ENCODE results near the gene FAM180B.

Gene FAM180B

DNA sequence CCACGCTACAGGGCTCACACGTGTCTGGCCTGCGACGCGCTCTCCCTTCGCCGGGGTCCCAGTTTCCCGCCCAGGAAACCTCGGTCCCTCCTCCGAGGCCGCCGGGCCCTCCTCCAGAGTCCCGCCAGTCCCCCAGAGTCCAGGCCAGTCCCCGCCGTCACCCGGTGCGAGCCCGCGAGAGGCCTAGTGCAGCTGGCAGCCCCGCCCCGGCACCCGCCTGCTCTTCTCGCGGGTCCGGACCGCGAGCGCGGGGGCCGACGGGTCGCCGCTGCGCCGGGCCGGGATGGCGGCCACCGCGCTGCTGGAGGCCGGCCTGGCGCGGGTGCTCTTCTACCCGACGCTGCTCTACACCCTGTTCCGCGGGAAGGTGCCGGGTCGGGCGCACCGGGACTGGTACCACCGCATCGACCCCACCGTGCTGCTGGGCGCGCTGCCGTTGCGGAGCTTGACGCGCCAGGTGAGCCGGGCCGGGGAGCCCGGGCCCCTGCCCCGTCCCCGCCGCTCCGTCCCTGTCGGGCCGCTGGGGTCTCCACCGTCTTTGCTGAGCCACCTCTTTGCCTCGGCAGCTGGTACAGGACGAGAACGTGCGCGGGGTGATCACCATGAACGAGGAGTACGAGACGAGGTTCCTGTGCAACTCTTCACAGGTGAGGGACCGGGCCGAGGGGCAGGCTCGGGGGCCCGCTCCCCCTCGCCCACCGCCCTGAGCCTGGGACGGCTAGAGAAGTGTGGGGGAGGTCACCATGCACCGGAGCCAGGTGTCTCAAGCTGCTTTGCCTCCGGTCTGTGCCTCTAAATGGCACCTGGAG, 20.9 kb upstream of the FAM180B start, which contains the start of gene PTPMT1:
PTPMT1 (plus strand) TSS at position 260 of the 809 bp plus-strand sequence; CDS start at position 284, 24 bp downstream.
- DNase-seq = peak in 9 of 10 donors; percentile 45 to 94 (median 66)
- intact Hi-C loops (cut with DNase I) = no loop called here

DNA sequence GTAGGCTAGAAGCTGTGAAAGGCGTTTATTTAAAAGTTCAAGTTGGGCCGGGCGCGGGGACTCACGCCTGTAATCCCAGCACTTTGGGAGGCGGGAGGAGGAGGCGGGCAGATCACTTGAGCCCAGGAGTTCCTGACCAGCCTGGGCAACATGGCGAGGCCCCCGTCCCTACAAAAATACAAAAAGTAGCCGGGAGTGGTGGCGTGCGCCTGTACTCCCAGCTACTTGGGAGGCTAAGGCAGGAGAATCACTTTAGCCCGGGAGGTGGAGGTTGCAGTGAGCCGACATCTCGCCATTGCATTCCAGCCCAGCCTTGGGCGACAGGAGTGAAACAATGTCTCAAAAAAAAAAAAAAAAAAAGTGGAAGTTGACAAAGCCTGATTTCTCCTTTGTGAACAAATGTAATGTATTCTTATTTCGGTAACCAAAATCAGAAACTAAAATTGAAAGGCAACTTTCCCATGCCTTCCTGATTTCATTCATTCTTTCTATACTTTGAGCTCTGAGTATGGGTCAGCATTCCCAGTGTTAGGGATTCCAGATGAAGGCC, 20.3 kb upstream of the FAM180B start:
- intact Hi-C loops (cut with DNase I) = no loop called here
- DNase-seq = peak in 2 of 10 donors; percentile 39 to 70

DNA sequence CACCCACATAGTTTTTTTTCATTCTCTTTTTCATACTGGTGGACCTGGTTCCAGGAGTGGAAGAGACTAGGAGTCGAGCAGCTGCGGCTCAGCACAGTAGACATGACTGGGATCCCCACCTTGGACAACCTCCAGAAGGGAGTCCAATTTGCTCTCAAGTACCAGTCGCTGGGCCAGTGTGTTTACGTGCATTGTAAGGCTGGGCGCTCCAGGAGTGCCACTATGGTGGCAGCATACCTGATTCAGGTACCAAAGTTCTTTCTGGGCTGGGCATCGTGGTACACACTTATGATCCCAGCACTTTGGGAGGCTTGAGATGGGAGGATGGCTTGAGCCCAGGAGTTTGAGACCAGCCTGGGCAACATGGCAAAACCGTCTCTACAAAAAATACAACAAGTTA, 16.8 kb upstream of the FAM180B start:
- intact Hi-C loops (cut with DNase I) = loop anchor here (10.0 kb wide), 1 partner anchor 145 kb away; the partner anchor contains the start of gene PSMC3
- DNase-seq = peak in 2 of 10 donors; percentile 31 to 53

DNA sequence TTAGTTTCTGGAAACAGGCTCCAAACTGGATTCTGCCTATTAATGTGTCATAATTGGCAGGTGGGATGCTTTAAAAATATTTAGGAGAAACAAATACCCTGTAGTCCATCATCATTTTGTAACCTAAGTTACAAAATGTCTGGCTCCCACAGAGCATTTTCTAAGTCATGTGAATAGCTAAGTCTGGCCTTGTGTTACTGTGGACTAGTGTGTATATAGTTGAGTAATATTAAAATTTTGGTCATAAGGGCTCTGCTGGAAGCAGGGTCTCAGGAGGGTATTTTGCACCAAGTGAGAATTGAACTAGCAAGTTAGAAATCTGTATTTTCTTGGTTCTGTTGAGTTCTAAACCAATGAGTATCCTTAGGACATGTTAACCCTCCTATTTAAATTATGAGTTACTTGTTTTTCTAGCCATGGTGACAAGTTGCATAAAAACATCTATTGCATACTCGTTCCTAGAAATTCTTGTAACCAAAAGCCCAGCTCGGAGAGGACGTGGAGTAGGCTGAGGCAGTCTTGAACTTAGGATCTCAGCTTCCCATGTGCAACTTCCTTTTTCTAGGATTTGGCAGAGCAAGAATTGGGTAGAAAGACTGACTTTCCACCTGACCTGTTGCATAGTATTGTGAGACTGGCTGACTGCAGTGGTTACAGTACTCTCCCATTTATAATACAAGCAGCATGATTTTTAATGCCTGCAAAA, 15.7 kb upstream of the FAM180B start:
- intact Hi-C loops (cut with DNase I) = loop anchor here (10.0 kb wide), 1 partner anchor 146 kb away; the partner anchor contains the start of gene PSMC3

DNA sequence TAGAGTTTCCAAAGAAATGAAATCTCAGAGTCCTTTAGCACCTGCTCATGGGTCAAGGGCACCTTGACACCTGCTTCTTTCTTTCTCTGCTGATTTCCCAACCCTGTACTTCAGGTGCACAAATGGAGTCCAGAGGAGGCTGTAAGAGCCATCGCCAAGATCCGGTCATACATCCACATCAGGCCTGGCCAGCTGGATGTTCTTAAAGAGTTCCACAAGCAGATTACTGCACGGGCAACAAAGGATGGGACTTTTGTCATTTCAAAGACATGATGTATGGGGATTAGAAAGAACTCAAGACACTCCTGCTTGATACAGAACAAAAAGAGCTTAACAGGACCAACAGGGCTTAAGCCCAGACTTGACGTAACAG, 15.1 kb upstream of the FAM180B start:
- intact Hi-C loops (cut with DNase I) = loop anchor here (10.0 kb wide), 1 partner anchor 147 kb away; the partner anchor contains the start of gene PSMC3
- peak in 1 of 10 donors; percentile 32 for DNase-seq

More for the DNA sequence above, 15.7 kb upstream of the FAM180B start:
- DNase-seq = peak in 1 of 10 donors; percentile 3

DNA sequence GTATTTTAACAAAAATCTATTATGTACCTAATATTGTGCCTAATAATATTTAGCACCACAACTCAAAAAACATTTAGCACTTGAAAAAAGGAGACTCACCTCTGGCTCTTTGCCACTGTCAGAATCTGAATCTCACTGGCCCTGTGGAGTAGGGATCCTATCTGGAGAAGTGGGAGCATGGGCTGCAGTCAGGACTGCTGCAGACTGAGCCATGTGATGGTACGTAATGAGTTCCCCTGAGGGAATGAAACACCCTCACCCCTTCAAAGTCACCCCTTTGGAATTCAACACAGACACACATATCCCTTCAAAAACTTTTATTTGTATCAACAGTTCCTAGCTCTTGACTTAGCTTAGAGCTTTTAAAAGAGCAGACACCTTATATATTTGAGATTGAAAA, 14.6 kb upstream of the FAM180B start:
- peak in 1 of 10 donors; percentile 4 for DNase-seq
- intact Hi-C loops (cut with DNase I) = loop anchor here (10.0 kb wide), 1 partner anchor 147 kb away; the partner anchor contains the start of gene PSMC3

DNA sequence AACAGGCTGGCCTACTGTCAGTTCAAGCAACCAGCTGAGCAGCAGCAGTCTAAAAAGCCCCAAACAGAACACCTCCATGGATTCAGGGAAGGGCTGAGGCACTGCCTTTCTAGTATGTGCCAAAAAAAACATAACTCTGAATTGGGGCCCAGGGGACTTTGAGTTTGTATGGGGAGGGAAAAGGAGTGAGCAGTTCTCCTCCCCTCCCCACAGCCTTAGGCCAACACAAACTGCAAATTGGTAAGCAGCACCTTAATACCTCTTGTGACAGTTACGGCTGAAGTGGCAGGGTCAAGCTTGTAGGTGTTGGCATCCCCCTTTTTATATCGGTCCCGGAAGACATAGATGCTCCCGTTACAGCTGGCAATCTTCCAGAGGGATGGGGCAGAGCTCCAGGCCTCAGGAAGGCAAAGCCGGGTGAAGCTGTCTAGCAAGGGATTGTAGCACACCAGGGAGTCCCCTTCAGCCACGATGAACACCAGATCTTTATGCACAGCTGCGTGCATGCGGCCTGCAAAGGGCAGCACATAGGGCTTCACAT, 13.7 kb upstream of the FAM180B start:
- peak in 3 of 10 donors; percentile 17 to 33 (median 33) for DNase-seq
- intact Hi-C loops (cut with DNase I) = loop anchor here (10.0 kb wide), 1 partner anchor 148 kb away; the partner anchor contains the start of gene PSMC3

DNA sequence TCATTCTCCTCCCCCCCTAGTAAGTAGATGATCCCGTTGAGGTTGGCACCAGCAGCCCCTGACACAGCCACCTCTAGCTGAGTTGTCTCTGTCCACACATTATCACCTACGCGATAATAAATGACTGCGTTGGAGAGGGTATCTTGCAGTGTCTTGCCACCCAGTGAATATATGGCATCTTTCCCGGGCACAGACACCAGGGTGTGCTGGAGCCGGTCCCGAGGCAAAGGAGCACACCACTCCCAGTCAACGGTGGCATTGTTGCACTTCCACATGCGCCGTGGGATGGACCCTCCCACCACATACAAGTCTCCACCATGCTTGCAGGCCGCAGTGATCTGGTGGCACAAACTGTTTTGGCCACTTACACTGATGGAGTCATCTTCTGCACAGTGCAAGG, 13.2 kb upstream of the FAM180B start:
- intact Hi-C loops (cut with DNase I) = loop anchor here (10.0 kb wide), 1 partner anchor 149 kb away; the partner anchor contains the start of gene PSMC3
- DNase-seq = peak in 7 of 10 donors; percentile 41 to 93 (median 59)

DNA sequence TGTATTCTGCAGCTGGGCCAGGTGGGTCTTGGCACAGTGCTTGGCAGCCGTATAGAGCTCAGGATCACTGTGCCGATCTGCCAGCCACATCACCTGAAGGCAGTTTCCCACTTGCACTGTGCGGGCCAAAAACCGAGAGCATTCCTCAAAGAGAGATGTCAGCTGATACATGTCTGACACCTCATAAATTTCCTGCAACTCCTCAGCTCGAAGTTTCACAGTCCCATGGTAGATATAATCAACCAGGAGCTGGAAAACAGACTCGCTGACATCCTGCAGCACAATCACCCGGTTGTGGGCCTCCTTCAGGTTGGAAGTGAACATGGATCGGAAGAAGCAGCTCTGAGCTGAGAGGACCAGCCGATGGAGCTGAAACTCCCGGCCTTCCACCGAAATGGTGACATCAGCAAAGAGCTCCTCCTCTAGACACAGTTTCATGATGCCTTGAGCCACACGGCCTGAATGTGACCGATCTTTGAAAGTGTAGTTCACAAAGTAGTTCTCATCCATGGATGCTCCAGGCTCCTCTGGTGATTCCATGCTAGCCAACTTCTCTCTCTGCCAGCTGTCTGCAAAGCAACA, 8.9 kb upstream of the FAM180B start:
- intact Hi-C loops (cut with DNase I) = loop anchor here (1.0 to 10.0 kb wide), 3 partner anchors 24 to 153 kb away; partner anchors contain the start of genes CELF1, MTCH2 and PSMC3
- DNase-seq = peak in 2 of 10 donors; percentile 66 to 68

DNA sequence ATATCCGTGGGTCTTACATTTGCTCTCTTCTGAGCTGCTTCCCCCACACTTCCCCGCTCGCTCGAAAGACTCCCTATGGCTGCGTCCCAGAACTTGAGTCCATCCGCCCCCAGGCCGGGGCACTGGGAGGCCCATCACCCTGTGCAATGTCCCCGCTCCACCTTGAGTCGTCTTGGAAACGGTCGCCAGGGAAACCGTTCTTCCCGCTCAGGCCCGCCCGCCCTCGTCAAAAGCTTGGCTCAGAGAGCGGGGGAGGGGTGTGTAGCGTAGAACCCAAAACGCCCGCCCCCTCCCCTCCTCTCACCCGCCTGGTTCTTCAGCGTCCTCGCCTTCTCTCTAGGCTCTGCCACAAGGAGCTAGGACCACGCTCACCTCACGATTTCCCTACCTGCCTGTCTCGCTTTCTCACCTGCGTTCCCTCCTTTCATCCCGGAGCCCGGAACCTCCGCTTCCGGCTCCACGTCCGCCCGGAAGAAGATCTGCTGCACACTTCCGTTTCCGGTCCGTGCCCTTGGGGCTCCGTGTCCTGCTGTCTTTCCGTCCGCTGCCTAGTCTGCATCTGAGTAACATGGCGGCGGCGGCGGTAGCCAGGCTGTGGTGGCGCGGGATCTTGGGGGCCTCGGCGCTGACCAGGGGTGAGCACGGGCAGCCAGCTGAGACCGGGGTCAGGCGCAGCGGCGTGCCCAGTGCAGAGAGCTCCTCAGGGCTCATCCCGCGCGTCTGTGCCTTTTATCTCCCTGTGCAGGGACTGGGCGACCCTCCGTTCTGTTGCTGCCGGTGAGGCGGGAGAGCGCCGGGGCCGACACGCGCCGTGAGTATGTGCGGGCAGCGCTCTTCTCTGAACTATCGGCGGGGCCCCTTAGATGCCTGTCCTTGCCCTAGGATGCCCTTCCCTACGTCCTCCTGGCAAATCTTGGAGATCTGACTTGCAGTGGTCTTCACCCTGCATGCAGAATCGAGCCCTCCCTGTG, 7.7 kb upstream of the FAM180B start, which contains the start of the genes KBTBD4 and NDUFS3:
KBTBD4 (minus strand) TSS at position 447 of the 971 bp plus-strand sequence; CDS start at position 428, 19 bp downstream.
NDUFS3 (plus strand) TSS at position 551 of the 971 bp plus-strand sequence; CDS start at position 569, 18 bp downstream.
- intact Hi-C loops (cut with DNase I) = loop anchor here (1.0 to 10.0 kb wide), 3 partner anchors 26 to 154 kb away; partner anchors contain the start of genes CELF1, MTCH2 and PSMC3
- peak; percentile 86 to 98 (median 90) for DNase-seq

DNA sequence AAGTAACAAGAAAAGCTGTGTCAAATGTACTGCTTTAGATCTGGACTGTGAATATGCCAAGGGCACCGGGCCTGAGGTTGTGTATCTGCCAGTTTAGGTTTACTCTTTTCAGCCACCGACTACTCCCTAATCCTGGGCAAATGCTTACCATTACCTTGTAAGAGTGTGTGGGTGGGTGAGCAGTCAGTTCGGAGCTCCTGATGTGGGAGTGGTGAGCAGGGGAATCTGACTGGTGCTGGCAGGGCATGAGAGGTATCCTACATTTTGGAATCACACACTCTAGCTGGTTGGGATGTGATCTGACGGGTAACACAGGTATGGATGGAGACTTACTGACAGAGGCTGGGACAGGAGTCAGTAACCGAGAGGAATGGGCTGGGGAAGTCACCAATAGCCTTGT, 2.6 kb upstream of the FAM180B start:
- intact Hi-C loops (cut with DNase I) = no loop called here
- DNase-seq = peak in 1 of 10 donors; percentile 75

DNA sequence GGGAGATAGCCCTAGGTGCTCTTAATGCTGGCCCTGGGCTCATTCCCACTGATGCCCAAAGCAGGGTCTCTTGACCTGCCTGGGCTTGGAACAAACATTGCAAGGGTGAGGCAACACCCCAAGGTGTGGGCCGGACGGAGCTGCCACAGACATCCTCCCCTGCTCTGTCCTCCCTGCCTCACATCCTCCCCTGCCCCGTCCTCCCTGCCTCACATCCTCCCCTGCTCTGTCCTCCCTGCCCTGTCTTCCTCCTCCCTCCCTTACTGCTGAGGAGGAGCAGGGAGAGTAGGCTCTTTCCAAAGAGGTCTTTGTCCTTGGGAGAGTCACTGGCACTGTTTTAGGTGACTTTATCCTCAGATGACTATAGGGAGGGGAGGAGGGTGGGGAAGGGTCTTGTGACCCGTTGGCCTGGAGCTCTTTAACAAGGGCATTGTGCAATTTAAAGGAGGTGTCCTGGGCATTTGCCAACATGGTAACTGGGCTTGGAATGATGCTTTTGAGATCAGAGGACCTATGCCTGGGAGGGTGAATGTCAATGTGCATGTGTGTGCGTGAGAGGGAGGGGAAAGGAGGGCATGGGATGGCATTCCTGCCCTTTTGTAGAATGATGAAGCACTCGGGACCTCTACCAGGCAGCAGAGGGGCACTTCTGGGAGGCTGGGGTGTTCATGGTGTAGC, 700 bp downstream of the FAM180B start:
- intact Hi-C loops (cut with DNase I) = no loop called here
- peak in 1 of 10 donors; percentile 37 for DNase-seq

DNA sequence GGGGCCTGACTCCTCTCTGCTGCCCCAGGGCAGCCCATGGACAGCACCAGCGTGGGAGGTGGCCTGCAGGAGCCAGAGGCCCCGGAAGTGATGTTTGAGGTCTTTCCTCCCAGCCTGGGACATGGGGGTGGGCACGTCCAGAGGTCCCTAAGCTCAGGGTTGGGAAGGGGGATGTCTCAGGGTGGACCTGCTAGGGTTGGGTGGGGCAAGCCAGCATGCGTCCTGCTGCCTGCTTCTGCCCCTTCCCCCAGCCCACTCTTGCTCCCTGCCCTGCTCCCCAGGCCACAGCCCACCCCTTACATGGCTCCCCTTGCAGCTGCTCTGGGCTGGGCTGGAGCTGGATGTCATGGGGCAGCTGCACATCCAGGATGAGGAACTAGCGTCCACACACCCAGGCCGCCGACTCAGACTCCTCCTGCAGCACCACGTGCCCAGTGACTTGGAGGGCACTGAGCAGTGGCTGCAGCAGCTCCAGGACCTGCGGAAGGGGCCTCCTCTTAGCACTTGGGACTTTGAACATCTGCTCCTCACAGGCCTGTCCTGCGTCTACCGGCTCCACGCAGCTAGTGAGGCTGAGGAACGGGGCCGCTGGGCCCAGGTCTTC, 1.3 kb downstream of the FAM180B start:
- peak in 4 of 10 donors; percentile 50 to 92 (median 65) for DNase-seq
- intact Hi-C loops (cut with DNase I) = no loop called here

DNA sequence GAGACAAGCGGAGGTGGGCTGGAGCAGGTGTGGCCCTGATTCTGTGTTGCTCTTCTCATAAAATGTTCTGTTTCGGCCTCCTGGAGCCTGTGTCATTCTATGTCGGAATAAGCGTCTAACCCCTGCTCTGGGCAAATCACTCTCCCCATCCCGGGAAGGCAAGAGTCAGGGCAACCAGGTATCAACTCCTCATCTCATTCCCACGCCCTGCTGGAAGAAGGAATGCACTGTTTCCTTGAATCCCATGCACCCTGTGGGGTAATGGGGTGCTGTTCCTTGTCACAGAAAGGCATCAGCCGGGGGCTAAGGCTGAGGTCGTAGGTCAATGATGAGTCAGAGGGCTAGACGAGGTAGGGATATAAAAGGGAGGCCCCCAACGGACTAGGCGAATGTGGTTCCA, 2.6 kb downstream of the FAM180B start:
- intact Hi-C loops (cut with DNase I) = no loop called here
- DNase-seq = peak in 1 of 10 donors; percentile 20

DNA sequence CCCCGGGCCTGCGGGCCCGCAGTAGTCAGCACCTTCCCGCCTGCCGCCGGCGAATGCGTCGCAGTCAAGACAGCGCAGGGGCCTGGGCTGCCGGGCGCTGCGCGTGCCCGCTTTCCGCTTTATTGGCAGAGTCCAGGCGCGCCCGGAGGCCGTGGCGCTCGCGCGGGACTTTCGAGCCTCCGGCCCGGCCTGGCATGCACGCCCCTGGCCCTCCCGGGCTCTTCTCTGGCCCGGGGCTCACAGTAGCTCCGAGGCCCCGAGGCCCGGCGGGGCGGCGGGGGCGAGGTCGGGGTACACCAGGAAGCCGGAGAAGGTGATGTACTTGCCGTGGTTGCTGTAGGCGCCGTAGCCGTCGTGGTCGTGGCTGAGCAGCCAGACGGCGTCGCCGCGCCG, 3.1 kb downstream of the FAM180B start:
- intact Hi-C loops (cut with DNase I) = no loop called here

DNA sequence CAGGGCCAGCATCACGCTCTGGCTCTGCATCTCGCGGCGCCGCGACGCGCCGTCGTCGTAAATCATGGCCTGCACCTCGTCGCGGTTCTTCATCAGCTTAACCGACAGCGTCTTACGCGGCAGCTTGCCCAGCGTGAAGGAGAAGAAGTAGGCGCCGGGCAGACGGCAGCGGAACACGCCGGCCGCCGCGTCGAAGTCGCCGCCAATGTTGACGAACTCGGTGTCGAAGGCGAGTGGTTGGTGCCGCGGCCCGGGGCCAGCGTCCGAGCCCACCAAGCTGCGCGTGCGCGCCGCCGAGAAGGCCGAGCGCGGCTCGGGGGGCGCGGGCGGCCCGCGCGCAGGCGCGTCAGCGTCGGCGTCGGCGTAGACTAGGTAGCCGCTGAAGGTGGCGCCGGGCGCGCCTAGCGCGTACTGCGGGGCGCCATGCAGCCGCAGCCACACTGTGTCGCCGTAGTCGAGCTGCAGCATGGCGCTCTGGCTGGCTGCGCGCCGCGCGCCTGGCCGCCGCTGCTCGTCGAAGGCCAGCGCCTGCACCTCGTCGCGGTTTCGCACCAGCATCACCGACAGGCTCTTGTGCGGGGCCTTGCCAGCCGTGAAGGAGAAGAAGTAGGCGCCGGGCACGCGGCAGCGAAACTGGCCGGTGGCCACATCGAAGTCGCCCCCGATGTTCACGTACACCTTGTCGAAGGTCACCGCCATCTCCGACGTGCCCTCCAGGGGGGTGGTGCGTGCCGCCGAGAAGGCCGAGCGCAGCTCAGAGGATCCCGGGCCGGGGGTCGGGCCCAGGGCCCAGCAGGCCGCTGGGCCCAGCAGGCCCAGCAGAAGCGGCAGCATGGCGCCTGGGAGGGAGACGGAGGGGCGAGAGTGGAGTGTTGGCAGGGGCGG, 3.7 kb downstream of the FAM180B start:
- intact Hi-C loops (cut with DNase I) = no loop called here

More for the DNA sequence above, 3.1 kb downstream of the FAM180B start:
- peak in 1 of 10 donors; percentile 67 for DNase-seq

More for the DNA sequence above, 3.7 kb downstream of the FAM180B start:
- peak in 1 of 10 donors; percentile 59 for DNase-seq

All from posterior cingulate gyrus (tissue), 11 donors.